ENCODE data around the gene MINAR2.

MINAR2 gene

DNA sequence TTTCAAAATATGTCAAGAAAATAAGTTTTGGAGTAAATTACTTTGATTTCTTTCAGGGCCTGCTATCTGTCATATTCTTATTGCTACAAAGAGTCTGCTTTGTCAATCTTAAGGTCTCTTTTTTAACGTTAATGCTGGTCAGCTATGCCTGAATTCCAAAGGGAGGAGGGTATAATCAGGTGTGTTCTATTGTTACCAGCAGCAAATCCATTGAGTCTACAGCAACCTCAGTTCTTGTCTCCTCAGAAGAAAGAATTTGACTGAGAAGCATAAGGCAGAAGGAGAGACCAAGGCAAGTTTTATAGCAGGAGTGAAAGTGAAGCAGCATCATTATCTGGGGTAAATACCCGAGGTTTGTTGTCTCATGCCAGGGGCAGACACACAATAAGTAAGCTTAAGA, 23.7 kb upstream of the MINAR2 start:
- no peak for DNase-seq (ENCODE audit: low read depth)
- H3K4me3 ChIP-seq (ENCODE audit: low read depth, low read length), result no peak overlapping the region
- no peak for TF ChIP-seq CTCF (conservative IDR thresholded peaks at IDR 0.05; ENCODE audit: low read depth, low read length)

- H3K4me3 ChIP-seq (ENCODE audit: low read depth, low read length), result no peak overlapping the region
- no peak for TF ChIP-seq CTCF (conservative IDR thresholded peaks at IDR 0.05; ENCODE audit: low read depth, low read length)
- DNase-seq (ENCODE audit: low read depth), result no peak
These were observed 23.2 kb upstream of the MINAR2 start for GRCh38 chr5:129724647-129725046.

DNA sequence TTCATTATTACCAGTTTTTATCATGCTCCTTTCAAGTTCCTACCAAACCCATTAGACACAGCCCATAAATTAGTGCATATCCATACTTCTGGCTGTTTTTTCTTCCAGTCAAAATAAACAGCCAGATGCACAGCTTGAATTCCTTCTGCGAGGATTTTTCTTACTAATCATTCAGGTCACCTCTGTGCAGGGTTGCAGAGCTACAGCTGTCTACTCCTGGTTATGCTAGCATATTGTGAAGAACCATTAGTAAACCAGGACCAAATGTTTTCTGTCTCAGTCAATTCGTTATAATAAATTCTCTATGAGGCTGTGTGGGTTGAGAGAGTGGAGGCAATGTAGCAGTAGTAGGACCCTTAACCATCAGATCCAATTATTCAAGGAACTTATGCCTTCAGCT, 8.1 kb upstream of the MINAR2 start:
- no peak for DNase-seq (ENCODE audit: low read depth)
- no peak overlapping the region for H3K4me3 ChIP-seq (ENCODE audit: low read depth, low read length)
- TF ChIP-seq CTCF (conservative IDR thresholded peaks at IDR 0.05; ENCODE audit: low read depth, low read length), result no peak

DNA sequence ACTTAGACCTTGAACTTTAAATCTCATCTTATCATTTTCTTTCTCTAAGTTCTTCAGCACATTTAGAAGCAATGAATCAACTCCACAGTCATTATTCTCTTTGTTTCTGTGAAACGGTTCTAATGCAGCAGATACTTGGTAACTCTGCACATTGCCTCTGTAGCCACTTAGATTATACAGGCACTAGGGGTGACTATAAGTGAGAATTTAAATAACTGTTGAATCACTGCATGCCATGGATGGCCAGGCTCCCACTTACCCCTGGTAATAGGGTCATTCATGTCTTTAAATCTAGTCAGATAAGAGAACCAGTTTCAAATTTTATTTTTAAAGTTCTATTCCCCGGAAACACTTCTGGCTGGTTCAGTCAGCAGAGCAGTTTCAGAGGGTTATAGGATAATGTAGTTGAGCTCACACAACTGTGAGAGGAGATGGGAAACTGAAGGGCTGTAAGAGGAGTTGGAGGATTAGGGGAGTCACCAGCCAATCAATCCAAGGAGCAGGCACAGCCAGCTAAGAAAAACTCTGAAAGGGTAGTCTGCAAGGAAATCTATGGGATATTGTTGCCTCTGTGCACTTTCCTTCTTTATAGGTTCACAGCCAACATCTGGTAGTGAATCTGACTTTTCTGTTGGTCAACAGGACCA, 4.2 kb upstream of the MINAR2 start:
- H3K4me3 ChIP-seq (ENCODE audit: low read depth, low read length), result no peak overlapping the region
- TF ChIP-seq CTCF (conservative IDR thresholded peaks at IDR 0.05; ENCODE audit: low read depth, low read length), result no peak

DNA sequence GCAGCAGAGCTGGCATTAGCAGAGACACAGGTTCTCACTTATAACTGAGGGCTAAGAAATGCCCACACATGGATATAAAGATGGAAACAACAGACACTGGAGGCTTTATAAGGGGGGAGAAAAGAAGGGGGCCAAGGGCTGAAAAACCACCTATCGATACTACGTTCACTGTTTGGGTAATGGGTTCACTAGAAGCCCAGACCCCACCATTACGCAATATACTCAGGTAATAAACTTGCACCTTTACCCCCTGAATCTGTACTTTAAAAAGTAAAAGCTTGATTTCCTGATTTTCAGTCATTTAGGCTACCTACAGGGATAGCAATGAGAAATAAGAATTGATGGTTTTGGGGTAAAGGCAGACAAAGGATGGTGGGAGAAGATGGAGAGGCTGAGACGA, 1.9 kb upstream of the MINAR2 start:
- no peak overlapping the region for H3K4me3 ChIP-seq (ENCODE audit: low read depth, low read length)
- no peak for DNase-seq (ENCODE audit: low read depth)
- TF ChIP-seq CTCF (conservative IDR thresholded peaks at IDR 0.05; ENCODE audit: low read depth, low read length), result no peak

More for the DNA sequence above, 4.2 kb upstream of the MINAR2 start:
- DNase-seq (ENCODE audit: low read depth), result no peak

DNA sequence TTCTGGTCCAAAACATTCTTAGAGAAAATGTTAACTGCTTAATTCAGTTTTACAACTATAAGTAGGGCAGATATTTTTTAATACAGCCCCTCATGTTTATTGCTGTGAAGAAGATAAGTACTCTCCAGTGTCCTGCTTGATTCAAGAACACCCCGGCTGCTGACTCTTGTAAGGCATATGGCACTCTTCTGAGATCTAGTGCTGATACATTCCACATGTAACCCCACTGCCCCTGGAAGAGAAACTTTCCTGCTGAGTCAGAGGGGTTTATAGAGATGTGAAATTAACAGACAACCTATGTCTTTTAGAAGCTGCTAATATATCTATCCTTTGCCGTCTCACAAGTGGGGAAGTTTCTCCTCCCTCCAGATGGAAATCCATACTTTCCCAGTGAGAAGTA, 1.0 kb upstream of the MINAR2 start:
- no peak for TF ChIP-seq CTCF (conservative IDR thresholded peaks at IDR 0.05; ENCODE audit: low read depth, low read length)
- DNase-seq (ENCODE audit: low read depth), result peak; percentile 8
- H3K4me3 ChIP-seq (ENCODE audit: low read depth, low read length), result no peak overlapping the region

All from choroid plexus epithelial cell (primary cell).